ENCODE results near the gene CADM1. TPM values are rescaled to one million over a fixed set of nuclear protein-coding genes. Genes with fewer than 3 reads are reported as not detected.

Gene CADM1
- total and polyA plus RNA-seq, 2 experiments from 2014 or later, result 48.4 to 54.3 TPM

- H3K79me2 ChIP-seq, result no peaks in the 10 kb centered on the region
- H3K27ac ChIP-seq, result no peak overlapping the region
- no peak overlapping the region for H2AFZ ChIP-seq
- no peaks in the 10 kb centered on the region for H3K4me1 ChIP-seq (ENCODE audit: insufficient read depth)
- H3K4me2 ChIP-seq, result no peak overlapping the region
- no peaks in the 10 kb centered on the region for H3K9me2 ChIP-seq (replicated peaks; ENCODE audit: insufficient read depth)
- H3K9me3 ChIP-seq (ENCODE audit: low read depth), result no peaks in the 10 kb centered on the region
- WGBS (ENCODE audit: low lambda C conversion rate, missing lambda C conversion rate), result 72% methylated on average over 8 of the region's 8 CpGs
- H3K4me3 ChIP-seq, result no peak overlapping the region
- TF ChIP-seq EZH2phosphoT487 (IDR thresholded peaks at IDR 0.05; ENCODE audit: low read depth, severe bottlenecking, unreplicated experiment), result no peak
- TF ChIP-seq EZH2 (IDR thresholded peaks at IDR 0.05; ENCODE audit: borderline replicate concordance), result no peak
- no peak for TF ChIP-seq CTCF (IDR thresholded peaks at IDR 0.05; ENCODE audit: poor library complexity)
- no peak for DNase-seq (ENCODE audit: low spot score)
- no peaks in the 10 kb centered on the region for H4K20me1 ChIP-seq (ENCODE audit: insufficient read depth, poor library complexity, severe bottlenecking)
- H3K36me3 ChIP-seq (replicated peaks; ENCODE audit: insufficient read depth, low read depth), result no peaks in the 10 kb centered on the region
- no peaks in the 10 kb centered on the region for H3K27me3 ChIP-seq
Observed at GRCh38 chr11:115145324-115145723, 358.9 kb downstream of the CADM1 start.

- Histone ChIP-seq H3K79me2 (no peaks in the 10 kb centered on the region), H4K20me1 (ENCODE audit: insufficient read depth, poor library complexity, severe bottlenecking) (no peaks in the 10 kb centered on the region), H3K27me3 (no peaks in the 10 kb centered on the region), H3K4me3 (no peak overlapping the region), H3K4me1 (ENCODE audit: insufficient read depth) (no peaks in the 10 kb centered on the region), H3K9me3 (ENCODE audit: low read depth) (no peaks in the 10 kb centered on the region), H2AFZ (no peak overlapping the region), H3K27ac (no peak overlapping the region), H3K36me3 (replicated peaks; ENCODE audit: insufficient read depth, low read depth) (no peaks in the 10 kb centered on the region), H3K9me2 (replicated peaks; ENCODE audit: insufficient read depth) (no peaks in the 10 kb centered on the region), H3K4me2 (no peak overlapping the region)
- 58% methylated on average over 7 of the region's 7 CpGs for WGBS (ENCODE audit: low lambda C conversion rate, missing lambda C conversion rate)
- no peak for DNase-seq (ENCODE audit: low spot score)
- no peak for TF ChIP-seq EZH2 (IDR thresholded peaks at IDR 0.05; ENCODE audit: borderline replicate concordance)
- TF ChIP-seq EZH2phosphoT487 (IDR thresholded peaks at IDR 0.05; ENCODE audit: low read depth, severe bottlenecking, unreplicated experiment), result no peak
- no peak for TF ChIP-seq CTCF (IDR thresholded peaks at IDR 0.05; ENCODE audit: poor library complexity)
Observed at GRCh38 chr11:115144914-115145313, 359.3 kb downstream of the CADM1 start.

- Histone ChIP-seq H3K36me3 (replicated peaks; ENCODE audit: insufficient read depth, low read depth) (no peaks in the 10 kb centered on the region), H3K79me2 (no peaks in the 10 kb centered on the region), H4K20me1 (ENCODE audit: insufficient read depth, poor library complexity, severe bottlenecking) (no peaks in the 10 kb centered on the region), H3K4me3 (no peak overlapping the region), H3K9me3 (ENCODE audit: low read depth) (no peaks in the 10 kb centered on the region), H3K27me3 (no peaks in the 10 kb centered on the region), H3K4me2 (no peak overlapping the region), H3K4me1 (ENCODE audit: insufficient read depth) (no peaks in the 10 kb centered on the region), H3K27ac (no peak overlapping the region), H3K9me2 (replicated peaks; ENCODE audit: insufficient read depth) (no peaks in the 10 kb centered on the region), H2AFZ (no peak overlapping the region)
- TF ChIP-seq EZH2 (IDR thresholded peaks at IDR 0.05; ENCODE audit: borderline replicate concordance) (no peak), CTCF (IDR thresholded peaks at IDR 0.05; ENCODE audit: poor library complexity) (no peak), EZH2phosphoT487 (IDR thresholded peaks at IDR 0.05; ENCODE audit: low read depth, severe bottlenecking, unreplicated experiment) (no peak)
- DNase-seq (ENCODE audit: low spot score), result no peak
- WGBS (ENCODE audit: low lambda C conversion rate, missing lambda C conversion rate), result 88% methylated on average over 5 of the region's 5 CpGs
Observed at GRCh38 chr11:115144014-115144413, 360.2 kb downstream of the CADM1 start.
